Esophagus squamous epithelium (tissue), 4 donors: ENCODE data around the gene SMIM38.

Experiments
- POLR2A ChIP-seq, 4 donors: fragments of 450-650 bp; IDR thresholded peaks; one replicate each; pipeline ENCODE4 v1.6.1; 2017; ENCODE audit warnings: antibody characterized with exemption in 4 of 4, mild to moderate bottlenecking in 4 of 4, moderate library complexity in 3 of 4
- TF ChIP-seq, protein P1 (sequence below), 6 experiments: fragments of 450-650 bp in 4 of 6; fragments of 200-600 bp in 2 of 6; sonication (generic) in 2 of 6; IDR thresholded peaks; one replicate each; pipeline ENCODE4 v1.5.1; 2016 to 2019; ENCODE audit warnings: antibody characterized with exemption in 6 of 6, mild to moderate bottlenecking in 4 of 6, moderate library complexity in 4 of 6

DNA sequence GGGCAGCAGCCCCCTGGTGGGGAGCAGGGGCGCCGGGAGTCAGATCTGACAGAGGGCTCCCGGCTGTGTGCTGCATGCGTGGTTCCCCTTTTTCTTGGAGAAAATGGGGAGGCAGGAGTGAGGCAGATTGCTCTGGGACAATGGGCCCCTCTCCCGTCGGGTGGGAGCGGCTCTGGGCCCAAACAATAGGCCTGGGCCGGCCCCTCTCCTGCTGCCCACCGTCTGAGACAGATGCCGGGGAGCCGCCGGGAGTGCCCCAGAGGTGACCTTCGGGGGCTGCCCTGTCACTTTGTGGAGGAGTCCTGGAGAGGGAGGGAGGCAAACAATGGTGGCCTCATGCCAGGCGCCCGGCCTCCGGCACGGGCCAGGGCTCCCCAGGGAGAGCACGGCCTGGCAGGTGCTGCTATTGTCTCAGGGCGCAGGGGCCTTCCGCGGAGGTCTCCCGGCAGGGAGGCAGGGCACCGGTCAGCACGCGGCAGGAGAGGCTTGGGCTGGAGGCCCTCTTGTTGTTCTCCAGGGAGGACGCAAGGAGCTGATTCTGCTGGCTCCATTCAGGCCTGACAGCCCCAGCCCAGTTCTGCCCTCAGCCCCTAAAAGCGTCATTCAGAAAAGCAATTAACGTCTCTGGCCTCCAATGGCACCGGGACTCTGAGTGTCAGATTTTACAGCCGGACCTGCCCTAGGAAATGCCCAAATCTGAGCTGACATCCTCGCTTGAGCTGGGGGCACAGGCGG is 44.8 kb downstream of the SMIM38 start:
- TF ChIP-seq, protein P1, sequence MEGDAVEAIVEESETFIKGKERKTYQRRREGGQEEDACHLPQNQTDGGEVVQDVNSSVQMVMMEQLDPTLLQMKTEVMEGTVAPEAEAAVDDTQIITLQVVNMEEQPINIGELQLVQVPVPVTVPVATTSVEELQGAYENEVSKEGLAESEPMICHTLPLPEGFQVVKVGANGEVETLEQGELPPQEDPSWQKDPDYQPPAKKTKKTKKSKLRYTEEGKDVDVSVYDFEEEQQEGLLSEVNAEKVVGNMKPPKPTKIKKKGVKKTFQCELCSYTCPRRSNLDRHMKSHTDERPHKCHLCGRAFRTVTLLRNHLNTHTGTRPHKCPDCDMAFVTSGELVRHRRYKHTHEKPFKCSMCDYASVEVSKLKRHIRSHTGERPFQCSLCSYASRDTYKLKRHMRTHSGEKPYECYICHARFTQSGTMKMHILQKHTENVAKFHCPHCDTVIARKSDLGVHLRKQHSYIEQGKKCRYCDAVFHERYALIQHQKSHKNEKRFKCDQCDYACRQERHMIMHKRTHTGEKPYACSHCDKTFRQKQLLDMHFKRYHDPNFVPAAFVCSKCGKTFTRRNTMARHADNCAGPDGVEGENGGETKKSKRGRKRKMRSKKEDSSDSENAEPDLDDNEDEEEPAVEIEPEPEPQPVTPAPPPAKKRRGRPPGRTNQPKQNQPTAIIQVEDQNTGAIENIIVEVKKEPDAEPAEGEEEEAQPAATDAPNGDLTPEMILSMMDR (IDR thresholded peaks at IDR 0.05) = no peak
- no peak for TF ChIP-seq POLR2A (IDR thresholded peaks at IDR 0.05)
